GM18861 (cell line): ENCODE results near the gene PRKCB.

ENCODE experiments used
- ATAC-seq: cut with Tn5 transposase; IDR thresholded peaks from one replicate; pipeline ENCODE4 v1.9.1; 2021; ENCODE audit not compliant: unreplicated experiment

The PRKCB gene

GRCh38 chr16:23934610-23935236 is 98.9 kb downstream of the PRKCB start:
- ATAC-seq, result no peak

- ATAC-seq, result no peak
These were observed 104.3 kb downstream of the PRKCB start for GRCh38 chr16:23940111-23940510.

GRCh38 chr16:23941025-23941424 is 105.2 kb downstream of the PRKCB start:
- no peak for ATAC-seq

- no peak for ATAC-seq
These were observed 106.3 kb downstream of the PRKCB start for GRCh38 chr16:23941963-23942564.

- ATAC-seq, result no peak
These were observed 107.8 kb downstream of the PRKCB start for GRCh38 chr16:23943604-23944003.

GRCh38 chr16:23944381-23944780 is 108.6 kb downstream of the PRKCB start:
- no peak for ATAC-seq

DNA sequence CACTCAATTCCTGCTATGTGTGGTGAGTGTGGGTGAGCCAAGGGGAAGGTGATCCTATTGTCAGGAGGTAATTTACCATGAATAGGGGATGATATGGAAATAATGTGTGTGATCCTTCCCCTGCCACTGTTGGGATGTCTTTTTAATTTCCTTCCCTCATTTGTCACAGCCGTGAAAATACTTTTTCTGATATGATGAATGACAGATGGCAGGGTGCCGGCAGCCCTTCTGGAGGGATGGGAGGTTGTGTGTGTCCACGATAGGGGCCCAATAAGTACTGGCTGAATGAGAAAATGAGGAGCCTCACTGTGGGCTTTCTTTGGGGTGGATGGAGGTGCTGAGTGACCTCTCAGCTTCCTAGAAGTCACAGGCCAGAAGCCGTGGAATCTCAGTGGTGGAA is 109.5 kb downstream of the PRKCB start:
- no peak for ATAC-seq

GRCh38 chr16:23947838-23948237 is 112.1 kb downstream of the PRKCB start:
- no peak for ATAC-seq

DNA sequence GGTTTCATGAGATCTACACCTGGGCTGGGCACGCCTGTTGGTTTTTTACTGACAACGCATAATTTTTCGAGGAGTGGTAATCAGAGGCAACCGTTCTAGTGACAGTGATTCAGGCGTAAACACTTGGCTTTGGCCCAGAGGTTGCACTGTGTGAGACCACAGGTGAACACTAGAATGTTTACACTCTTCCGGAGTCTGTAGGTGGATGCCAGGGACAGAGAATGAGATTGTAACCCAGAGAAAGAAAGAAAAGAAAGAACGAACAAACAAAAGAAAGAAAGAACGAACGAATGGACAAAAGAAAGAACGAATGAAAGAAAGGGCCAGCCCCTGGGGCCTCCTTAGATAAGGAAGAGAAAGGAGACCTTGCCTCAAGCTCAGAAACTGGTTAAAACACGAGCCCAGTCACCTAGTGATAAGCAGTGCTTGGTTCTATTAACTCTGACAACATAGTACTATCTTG is 113.2 kb downstream of the PRKCB start:
- no peak for ATAC-seq

DNA sequence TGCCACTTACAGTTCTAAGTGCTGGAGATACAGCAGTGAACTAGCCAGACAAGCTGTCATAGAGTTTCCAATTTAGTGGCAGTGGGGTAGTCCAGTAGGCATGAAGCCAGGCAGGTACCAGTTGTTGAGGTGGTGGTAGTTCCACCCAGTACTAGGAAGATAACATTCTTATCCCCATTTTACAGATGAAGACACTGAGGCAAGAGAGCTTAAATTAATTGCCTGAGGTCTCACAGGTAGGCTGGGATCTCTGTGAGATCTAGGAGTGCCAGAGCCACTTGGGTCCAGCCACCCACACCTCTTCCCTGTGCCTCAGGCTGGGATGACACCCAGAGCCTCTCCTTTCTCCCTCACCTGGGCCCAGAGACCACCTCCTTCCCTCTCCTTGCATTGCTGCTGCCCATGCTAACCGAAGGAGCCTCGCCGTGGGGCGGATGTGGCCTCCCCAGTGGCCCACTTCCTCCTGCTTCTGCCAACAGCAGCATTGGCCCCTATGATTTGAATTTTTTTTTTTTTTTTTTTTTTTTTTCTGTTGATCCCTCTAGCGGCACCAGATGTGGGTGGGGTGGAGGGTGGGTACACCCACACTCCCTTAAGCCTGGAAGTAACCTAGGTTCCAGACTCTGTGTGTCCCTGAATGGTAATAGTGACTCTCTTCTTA is 114.0 kb downstream of the PRKCB start:
- ATAC-seq, result no peak

GRCh38 chr16:23950291-23950894 is 114.6 kb downstream of the PRKCB start:
- no peak for ATAC-seq

- ATAC-seq, result no peak
These were observed 115.1 kb downstream of the PRKCB start for GRCh38 chr16:23950898-23951297.

DNA sequence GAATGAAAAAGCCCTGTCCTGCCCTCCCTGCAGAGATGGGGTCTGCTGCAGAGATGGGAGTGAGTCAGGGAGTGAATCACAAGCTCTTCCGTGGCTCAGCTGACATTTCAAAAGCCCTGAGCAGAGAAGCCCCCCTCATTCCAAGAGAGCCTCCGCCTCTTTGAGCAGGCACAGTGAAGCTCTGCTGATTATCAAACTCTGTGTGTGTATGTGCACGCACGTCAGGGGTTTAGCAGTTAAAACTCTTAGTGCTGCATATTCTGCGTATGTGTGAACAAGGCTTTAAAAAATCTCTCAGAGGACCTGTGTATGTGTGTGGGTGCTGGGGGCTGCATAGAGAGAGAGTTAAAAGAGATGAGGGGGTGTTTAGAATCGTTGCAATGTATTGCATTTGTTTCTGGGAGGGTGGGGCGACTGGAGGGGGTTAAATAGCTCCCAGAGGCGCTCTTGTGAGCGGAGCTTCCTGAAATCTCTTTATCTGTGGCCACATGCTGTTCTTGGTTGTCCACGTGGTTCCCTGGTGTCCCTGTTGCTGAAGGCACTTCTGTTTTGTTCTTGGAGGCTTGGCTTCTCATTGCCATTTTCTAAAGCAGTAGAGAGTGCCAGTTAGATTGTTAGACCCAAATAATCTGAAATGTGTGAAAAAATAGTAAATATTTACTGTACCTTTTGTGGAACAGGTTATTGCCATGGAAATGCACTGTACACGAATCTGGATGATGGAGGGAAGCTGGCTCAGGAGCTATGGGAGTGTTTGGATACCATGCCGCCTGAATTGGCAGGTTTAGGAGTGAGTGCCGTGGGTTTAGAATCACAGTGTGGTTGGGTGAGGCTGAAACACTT is 116.6 kb downstream of the PRKCB start:
- no peak for ATAC-seq

DNA sequence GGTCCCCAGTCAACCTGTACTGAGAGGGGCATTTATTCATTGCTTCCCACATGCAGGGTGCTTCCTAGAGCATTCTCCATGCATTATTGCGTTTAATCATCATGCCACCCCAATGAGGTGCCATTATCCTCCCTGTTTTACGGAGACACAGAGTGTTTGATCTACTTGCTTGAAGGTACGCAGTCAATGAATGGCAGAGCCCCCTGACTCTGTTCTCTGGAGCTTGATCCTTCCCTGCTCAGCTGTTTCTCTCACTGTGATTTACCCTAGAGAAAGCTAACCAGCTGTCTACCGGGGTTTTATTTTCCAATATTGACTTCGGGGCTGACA is 117.2 kb downstream of the PRKCB start:
- no peak for ATAC-seq

DNA sequence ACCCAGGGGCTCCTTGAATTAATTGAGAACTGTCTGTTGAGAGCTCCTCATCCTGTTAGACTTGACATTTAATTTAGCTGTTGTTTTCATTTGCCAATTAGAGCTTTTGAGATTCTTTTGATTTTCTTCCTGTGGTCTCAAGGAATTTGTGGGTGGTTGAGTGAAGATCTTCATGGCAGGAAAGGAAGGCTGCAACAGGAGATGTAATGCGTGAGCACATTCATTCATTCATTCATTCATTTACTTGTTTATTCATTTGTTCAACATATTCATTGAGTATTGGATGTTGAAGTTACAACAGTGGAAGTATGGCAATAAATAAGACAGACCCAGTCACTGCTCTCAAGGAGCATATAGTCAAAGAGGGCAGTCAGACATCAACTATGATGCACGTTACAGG is 117.7 kb downstream of the PRKCB start:
- no peak for ATAC-seq

- no peak for ATAC-seq
These were observed 119.3 kb downstream of the PRKCB start for GRCh38 chr16:23955088-23955487.

DNA sequence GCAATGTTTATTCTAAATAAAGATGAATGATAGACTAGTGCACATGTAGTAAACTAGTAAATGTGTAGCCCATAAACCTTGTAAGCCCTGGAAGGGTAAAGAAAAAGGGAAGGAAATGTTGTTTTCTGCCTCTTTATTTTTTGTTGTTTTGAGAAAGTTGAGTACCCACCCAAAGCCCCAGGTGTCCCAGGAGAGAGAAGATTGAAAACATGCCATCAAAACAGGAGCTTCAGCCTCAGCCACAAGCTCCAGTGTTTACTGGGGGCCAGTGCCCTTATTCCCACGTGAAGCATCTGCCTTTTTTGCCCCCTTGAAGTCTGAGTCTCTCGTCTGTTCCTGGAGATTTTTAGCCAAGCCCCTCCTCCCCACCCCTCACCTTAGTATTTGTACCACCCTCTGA is 121.5 kb downstream of the PRKCB start:
- no peak for ATAC-seq

GRCh38 chr16:23959072-23959751 is 123.4 kb downstream of the PRKCB start:
- no peak for ATAC-seq

DNA sequence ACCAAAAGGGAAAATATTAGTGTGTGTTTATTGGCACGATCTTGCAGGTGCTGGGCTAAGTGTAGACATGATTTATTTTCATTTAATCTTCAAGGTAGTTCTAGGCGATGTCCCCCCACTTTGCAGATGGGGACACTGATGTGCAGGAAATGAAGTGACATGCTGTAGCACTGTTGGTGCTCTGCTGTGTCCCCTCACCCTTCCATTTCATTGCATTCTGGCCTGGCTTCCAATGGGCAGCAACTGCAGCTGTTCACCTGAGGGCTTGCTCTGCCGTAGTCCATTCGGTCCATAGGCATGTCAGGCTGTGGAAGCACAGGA is 123.9 kb downstream of the PRKCB start:
- no peak for ATAC-seq

DNA sequence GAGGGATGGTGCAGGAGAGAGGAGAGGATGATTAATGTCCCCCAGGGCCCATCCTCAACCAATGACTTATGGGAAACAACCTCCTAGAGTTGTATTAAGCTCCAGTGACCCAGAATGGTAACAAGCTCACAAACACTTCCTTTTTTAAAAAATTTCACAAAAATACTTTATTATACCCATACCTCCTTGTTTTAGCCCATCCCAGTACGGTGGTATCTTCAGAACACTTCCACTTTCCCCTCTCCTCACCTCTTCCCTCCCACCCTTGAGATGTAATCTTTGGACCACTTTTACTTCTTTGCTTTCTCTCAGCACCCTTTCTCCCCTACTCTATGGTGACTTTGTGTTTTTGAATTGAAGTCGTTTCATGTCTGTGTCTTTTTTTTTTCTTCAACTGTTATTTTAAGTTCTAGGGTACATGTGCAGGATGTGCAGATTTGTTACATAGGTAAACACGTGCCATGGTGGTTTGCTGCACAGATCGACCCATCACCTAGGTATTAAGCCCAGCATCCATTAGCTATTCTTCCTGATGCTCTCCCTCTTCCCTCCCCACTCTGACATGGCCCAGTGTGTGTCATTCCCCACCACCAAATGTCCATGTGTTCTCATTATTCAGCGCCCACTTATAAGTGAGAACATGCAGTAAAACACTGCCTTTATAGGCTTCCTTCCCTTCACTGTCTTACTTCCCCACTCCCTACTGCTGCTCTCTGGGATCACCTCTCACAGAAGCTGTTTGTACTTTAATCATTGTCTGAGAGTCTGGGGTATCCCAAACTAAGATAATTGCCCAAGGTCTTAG is 124.5 kb downstream of the PRKCB start:
- no peak for ATAC-seq
